ENCODE data around the gene PDLIM1.

- no peak for TF ChIP-seq CTCF (IDR thresholded peaks at IDR 0.05)
- no peak for TF ChIP-seq POLR2A (IDR thresholded peaks at IDR 0.05)
Measured at GRCh38 chr10:95334805-95335144, 44.0 kb upstream of the PDLIM1 start.
